ENCODE measurements around the gene ATP11A.

ATP11A gene

DNA sequence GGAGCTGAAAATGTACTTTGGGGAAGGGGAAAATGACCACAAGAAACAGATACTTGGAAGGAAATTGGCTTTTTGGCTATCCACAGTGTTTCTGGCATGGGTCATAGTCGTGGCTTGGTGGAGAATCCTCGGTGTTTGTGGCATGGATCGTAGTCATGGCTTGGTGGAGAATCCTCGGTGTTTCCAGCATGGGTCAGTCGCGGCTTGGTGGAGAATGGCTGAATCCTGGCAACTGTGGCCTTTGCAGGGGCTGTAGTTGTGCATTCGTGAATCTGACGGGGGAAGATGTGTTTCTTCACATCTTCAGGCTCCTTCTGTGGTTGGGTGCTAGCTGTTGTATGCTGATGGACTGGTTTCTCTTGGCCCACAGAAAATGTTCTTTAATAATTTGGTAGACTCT, 217.4 kb downstream of the ATP11A start:
- TF ChIP-seq GATA3 (IDR thresholded peaks at IDR 0.05; ENCODE audit: low read depth, low read length) = no peak
- no peak for TF ChIP-seq GATA2 (IDR thresholded peaks at IDR 0.05; ENCODE audit: low read depth, low read length)

DNA sequence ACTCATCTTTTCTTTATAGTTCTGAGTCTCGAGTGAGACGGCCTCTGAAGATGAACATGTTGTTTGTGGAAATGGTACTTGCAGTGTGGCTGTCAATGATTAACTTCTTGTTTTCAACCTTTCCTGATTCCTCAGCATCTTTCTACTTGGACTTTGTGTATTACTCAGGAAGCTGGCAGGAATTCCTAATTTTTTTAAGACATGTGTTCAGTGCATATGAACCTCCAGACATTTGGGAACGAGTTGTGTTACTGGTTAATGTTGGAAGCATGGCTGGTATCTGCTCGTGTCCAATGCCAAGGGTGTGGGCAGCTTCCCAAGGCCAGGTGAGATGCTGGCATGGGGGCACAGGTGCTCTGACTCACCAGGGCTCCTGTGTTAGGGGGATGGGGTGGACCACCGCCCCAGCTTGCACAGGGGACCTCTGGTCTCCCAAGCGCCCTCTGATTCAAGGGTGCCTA, 218.1 kb downstream of the ATP11A start:
- TF ChIP-seq GATA2 (IDR thresholded peaks at IDR 0.05; ENCODE audit: low read depth, low read length) (no peak), GATA3 (IDR thresholded peaks at IDR 0.05; ENCODE audit: low read depth, low read length) (no peak)

DNA sequence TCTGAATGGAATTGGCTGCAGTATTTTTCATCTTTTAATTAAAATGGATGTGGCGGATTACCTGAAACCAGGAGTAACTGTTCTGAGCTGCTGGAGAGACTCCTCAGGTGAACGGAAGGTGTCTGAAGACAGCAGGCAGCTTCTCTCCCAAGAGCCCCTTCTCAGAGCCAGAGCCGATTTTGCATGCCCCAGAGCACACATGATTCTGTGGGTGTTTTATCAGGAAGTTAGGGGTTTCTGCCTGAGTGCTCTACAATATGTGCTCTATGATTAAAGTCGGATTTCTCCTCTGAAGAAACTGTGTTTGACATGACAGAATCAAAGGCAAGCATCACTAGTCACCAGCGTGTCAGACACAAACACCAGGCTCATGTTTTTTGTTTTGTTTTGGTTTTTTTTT, 218.5 kb downstream of the ATP11A start:
- TF ChIP-seq GATA3 (IDR thresholded peaks at IDR 0.05; ENCODE audit: low read depth, low read length) (no peak), GATA2 (IDR thresholded peaks at IDR 0.05; ENCODE audit: low read depth, low read length) (no peak)

DNA sequence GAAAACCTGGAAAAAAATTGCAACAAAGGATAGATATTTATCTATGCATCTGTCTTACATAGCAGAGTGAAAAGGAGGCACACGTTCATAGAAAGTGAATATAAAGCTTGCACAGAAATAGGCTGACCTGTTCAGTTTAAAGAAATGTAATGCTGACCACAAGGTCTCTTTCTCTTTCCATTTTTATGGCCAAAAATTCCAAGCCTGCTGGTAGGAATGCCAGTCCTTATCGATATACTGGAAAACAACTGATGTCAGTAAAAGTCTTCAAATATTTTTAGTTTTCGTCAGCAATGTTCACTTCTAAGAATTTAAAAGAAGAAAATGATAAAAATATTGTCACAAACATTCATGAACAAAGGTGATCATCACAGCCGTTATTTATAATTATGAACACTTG, 220.2 kb downstream of the ATP11A start:
- no peak for TF ChIP-seq GATA2 (IDR thresholded peaks at IDR 0.05; ENCODE audit: low read depth, low read length)
- no peak for TF ChIP-seq GATA3 (IDR thresholded peaks at IDR 0.05; ENCODE audit: low read depth, low read length)

DNA sequence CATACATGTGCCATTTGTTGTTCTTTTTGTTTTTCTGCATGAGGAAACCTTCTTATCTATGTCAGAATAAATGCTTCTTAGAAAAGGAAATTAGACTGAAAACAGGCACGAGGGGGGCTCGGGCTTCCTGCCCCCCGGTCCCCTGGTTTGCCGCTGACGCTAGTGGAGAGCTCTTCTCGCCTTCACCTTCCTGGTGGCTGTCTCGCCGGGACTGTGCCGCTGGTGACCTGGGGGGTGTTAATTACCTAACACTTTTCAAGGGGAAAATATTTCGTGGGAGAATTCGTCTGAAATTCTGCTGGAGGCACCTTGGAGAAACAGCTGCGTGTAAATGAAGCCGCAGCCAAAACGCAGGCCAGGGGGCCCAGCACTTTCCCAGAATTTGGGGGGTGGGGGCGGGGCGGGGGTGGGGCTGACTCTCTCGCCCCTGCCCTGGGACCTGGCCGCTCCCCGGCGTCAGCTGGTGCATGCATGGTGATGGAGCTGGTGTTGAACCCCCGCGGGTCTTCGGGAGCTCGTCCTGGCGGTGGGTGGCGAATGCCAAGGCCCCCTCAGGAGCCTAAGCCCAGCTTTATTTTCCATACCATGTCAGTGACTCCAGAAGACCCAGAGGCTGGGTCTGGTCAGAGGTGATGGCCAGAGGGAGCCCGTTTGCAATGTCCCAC, 220.9 kb downstream of the ATP11A start:
- TF ChIP-seq GATA2 (IDR thresholded peaks at IDR 0.05; ENCODE audit: low read depth, low read length) = no peak
- no peak for TF ChIP-seq GATA3 (IDR thresholded peaks at IDR 0.05; ENCODE audit: low read depth, low read length)

DNA sequence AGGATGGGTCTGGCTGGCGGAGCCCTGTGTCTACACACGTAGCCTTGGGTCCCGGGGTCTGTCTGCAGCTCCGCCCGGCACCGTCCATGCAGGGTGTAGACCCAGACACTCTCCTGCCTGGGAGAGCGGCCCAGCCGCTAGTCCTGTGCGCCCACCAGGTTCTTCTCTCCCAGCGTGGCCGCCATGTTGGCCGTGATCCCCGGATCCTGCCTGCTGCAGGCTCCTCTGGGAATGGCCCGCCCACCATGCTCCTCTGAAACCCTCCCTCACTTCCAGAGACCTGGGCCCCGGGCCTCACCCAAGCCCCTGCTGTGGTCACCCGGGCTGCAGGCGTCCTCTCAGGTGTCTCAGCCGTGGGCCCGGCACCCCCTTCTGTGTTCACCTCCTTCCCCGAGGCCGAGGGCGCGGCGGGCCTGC, 221.5 kb downstream of the ATP11A start:
- TF ChIP-seq GATA3 (IDR thresholded peaks at IDR 0.05; ENCODE audit: low read depth, low read length) (no peak), GATA2 (IDR thresholded peaks at IDR 0.05; ENCODE audit: low read depth, low read length) (no peak)

DNA sequence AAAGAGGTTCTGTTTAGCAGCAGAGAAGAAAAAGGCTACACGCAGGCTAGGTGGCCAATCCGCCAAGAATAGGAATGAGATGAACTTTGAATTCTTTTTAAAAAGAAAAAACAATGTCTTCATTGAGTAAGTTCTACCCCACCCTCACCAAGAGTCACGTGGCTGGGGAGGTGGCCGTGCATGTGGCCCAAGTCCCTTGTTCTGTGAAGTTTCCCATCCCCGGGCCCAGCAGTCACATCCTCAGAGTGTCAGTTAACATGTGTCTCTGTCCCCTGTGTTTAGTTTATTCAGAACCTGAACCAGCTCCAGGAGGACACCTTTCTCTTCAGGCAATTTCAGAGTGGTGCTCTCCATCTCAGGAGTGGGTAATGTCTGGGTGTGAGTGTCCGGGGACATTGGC, 222.0 kb downstream of the ATP11A start:
- TF ChIP-seq GATA2 (IDR thresholded peaks at IDR 0.05; ENCODE audit: low read depth, low read length) = no peak
- TF ChIP-seq GATA3 (IDR thresholded peaks at IDR 0.05; ENCODE audit: low read depth, low read length) = no peak

DNA sequence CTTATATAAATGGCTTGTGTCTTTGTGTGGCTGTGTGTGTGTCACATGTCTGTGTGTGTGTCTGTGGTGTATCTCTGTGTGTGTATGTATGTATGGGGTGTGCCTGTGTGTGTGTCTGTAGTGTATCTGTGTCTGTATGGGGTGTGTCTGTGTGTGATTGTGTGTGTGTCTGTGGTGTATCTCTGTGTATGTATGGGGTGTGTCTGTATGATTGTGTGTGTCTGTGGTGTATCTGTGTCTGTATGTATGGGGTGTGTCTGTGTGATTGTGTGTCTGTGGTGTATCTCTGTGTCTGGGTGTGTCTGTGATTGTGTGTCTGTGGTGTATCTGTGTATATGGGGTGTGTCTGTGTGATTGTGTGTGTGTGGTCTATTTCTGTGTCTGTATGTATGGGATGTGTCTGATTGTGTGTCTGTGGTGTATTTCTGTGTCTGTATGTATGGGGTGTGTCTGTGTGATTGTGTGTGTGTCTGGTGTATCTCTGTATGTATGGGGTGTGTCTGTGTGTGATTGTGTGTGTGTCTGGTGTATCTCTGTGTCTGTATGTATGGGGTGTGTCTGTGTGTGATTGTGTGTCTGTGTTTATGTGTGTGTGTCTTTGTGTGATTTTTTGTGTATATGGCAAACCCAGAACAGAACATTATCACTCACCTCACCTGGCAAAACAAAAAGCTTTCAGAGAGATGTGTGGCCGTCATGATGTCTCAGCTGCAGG, 223.0 kb downstream of the ATP11A start:
- TF ChIP-seq GATA3 (IDR thresholded peaks at IDR 0.05; ENCODE audit: low read depth, low read length) = no peak
- no peak for TF ChIP-seq GATA2 (IDR thresholded peaks at IDR 0.05; ENCODE audit: low read depth, low read length)

DNA sequence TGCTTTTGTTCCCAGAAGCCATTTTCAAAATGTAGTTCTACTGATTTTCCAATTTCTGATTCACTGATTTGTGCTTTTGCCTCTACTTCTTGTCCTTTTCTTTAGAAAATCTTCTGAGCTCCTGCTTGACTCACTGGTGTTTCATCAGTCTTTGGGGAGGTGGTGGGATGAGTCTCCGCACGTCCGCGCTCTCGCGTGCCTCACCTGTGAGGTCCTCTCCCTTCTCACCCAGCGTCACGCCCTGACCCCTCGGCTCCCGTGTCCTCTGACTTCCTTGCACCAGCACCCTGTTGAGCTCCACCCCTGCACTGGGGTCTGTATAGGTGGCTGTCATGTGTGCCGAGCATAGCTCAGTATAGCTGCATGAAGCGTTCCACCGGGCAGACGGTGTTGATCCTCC, 226.5 kb downstream of the ATP11A start:
- no peak for TF ChIP-seq GATA2 (IDR thresholded peaks at IDR 0.05; ENCODE audit: low read depth, low read length)
- no peak for TF ChIP-seq GATA3 (IDR thresholded peaks at IDR 0.05; ENCODE audit: low read depth, low read length)

DNA sequence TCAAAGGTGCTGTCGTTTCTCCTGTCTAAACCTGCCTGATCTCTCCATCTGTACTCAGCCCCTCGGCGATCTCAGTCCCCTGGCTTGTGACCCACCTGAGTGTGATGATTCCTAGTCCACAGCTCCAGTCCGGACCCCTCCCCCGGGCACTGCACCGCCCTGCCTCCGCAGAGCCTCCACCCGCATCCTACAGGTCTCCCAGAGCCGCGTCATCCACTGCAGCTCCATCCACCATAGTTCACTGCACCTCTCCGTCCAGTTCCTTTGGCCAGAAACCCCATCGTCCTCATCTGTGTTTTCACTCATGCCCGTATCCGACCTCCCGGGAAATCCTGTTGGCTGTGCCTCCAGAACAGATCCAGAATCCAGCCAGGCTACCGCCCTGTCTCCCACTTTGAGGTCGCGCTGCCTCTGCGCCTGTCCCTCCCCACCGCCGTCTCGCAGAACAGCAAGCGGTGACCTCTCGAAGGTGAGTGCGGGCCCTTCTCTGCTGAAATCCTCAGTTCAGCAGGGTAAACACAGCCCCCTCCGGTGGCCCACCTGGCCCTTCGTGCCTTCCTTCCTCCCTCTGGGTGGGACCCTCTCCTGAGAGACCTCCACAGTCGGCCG, 227.3 kb downstream of the ATP11A start:
- TF ChIP-seq GATA2 (IDR thresholded peaks at IDR 0.05; ENCODE audit: low read depth, low read length) = no peak
- TF ChIP-seq GATA3 (IDR thresholded peaks at IDR 0.05; ENCODE audit: low read depth, low read length) = no peak

DNA sequence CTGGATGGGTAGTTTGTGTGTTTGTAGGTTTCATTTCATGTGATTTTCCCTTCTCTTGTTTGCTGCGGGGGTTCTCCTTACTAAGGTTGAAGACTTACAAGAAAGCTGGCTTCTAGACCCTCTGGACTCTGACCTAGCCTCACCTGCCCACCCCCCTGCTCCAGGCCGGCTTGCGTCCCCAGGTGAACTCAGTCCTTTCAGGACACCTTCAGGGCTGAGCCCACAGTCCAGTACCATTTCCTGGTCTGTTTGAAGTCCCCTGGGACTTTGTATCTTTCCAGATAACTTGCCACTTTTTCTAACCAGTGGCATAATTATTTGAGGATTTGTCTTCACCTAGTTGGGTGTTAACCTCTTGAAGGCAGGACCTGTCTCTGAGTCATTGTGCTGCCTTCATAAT, 227.9 kb downstream of the ATP11A start:
- TF ChIP-seq GATA3 (IDR thresholded peaks at IDR 0.05; ENCODE audit: low read depth, low read length) (no peak), GATA2 (IDR thresholded peaks at IDR 0.05; ENCODE audit: low read depth, low read length) (no peak)

DNA sequence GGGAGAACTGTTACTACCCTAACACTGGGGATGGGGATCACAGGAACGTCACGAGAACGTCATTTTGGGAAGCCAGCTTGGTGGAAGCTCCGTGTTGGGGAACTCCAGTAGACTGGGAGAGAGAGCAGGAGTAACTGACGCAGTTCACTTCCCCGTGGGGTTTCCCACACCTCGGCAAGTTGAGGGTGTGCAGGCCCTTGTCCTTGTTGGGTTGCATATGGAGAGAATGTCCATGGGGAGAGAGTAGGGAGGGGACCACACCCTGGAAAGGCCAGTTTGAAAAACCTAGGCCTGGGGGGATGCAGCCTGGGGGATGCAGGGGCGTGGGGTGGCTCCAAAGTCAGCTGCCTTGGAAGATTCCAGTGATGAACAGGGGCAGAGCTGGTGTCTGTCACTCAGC, 228.4 kb downstream of the ATP11A start:
- TF ChIP-seq GATA3 (IDR thresholded peaks at IDR 0.05; ENCODE audit: low read depth, low read length) (no peak), GATA2 (IDR thresholded peaks at IDR 0.05; ENCODE audit: low read depth, low read length) (no peak)

DNA sequence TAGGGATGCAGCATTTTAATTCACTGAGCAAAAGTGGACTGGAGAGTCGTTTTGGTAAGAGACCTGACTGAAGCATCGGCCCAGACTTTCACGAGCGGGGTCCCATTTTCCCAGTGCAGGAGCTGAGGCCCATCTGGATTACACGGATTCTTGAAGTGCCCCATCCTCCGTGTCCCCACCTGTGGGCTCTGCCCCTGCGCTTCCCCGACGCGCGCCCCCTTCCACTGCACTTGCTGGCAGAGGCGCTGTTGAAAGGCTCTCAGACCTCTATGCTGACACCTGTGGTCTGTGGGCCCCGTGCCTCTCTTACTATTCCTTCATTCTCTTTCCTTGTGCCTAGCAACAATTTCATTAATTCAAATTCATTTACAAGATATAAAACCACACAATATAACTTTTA, 228.9 kb downstream of the ATP11A start:
- TF ChIP-seq GATA2 (IDR thresholded peaks at IDR 0.05; ENCODE audit: low read depth, low read length) (no peak), GATA3 (IDR thresholded peaks at IDR 0.05; ENCODE audit: low read depth, low read length) (no peak)

DNA sequence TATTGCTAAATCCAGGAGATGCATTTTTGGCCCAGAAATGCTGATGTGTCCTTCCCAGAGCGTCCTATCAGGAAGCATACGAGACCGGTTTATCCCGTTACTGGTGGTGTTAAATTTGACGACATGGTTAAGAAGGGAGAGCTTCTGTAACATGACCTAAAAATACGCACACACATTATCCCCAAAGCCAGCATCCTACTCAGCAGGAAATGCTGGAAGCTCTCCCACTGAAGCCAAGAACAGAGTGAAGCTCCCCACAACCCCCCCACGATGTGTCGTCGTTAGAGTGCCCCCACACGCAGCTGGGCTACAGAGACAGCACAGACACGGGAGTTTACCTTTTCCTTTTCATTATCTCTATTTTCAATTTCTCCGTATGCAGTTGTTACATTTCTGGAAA, 234.1 kb downstream of the ATP11A start:
- no peak for TF ChIP-seq GATA2 (IDR thresholded peaks at IDR 0.05; ENCODE audit: low read depth, low read length)
- TF ChIP-seq GATA3 (IDR thresholded peaks at IDR 0.05; ENCODE audit: low read depth, low read length) = no peak

DNA sequence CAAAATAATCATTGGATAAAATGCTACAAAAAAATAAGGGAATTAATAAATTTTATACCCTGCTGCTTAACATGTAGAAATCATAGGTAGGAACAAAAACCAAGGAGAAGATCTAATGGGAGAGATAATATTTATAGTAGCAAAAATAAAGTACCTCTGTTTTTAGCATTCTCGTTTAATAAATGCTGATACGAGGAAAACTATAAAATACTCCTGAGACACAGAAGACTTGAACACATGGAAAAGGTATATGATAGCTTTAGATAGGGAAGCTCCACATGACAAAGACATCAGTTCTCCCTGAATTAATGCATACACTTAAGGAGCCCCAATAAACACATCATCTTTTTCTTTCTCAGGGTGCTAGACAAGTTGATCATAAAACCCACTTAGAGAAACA, 234.5 kb downstream of the ATP11A start:
- no peak for TF ChIP-seq GATA3 (IDR thresholded peaks at IDR 0.05; ENCODE audit: low read depth, low read length)
- no peak for TF ChIP-seq GATA2 (IDR thresholded peaks at IDR 0.05; ENCODE audit: low read depth, low read length)
